Activated effector memory CD4-positive, alpha-beta T cell treated with anti-CD3 and anti-CD28 coated beads, Interleukin-2, amount 50 U/mL, for 16 hours (primary cell): Measurements from ENCODE around the gene PLPP1.
"Not testable (repeated sequence)": the region's sequence is repeated elsewhere in the genome, so short reads cannot be mapped to it uniquely, and the experiment has no call there.

Experiments
- DNase-seq: peaks from one replicate; pipeline ENCODE4 v3.0.0-alpha.2; 2020

The PLPP1 gene

GRCh38 chr5:55541056-55541635 is 6.4 kb upstream of the PLPP1 start:
- no peak for DNase-seq

DNA sequence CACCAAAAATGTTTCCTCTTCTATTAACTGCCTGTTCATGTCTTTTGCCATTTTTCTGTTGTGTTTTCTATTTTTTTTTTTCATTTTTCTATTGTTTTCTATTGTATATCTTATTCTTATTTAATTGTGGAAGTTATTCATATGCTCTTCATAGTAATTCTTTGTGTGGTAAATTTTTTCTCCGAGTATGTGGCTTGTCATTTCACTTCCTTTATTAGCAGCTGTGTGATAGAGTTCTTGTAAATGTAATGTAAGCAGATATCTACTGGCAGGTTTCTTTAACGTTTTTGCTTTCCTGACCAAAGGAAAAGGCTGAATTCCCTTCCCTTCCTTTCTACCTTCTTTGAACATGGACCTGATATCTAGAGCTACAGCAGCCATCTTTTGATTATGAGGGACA is 5.8 kb upstream of the PLPP1 start:
- no peak for DNase-seq

DNA sequence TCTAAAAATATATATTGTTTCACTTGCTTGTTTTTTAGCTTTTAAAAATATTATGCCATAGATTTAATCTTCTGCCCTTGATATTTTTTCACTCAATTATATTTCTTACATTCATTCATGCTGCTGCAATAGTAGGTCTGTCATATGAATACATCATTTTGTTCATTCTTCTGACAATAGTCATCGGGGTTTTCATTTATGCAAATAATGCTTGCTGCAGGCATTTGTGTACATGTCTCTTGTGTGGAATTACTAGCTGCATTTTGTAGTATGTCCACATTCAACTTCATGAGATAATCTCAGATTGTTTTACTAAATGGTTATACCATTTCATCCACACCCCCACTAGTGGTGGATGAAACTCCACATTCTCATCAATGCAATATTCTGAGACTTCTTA is 5.3 kb upstream of the PLPP1 start:
- no peak for DNase-seq

- DNase-seq, result no peak
These were observed 3.9 kb upstream of the PLPP1 start for GRCh38 chr5:55538661-55539060.

DNA sequence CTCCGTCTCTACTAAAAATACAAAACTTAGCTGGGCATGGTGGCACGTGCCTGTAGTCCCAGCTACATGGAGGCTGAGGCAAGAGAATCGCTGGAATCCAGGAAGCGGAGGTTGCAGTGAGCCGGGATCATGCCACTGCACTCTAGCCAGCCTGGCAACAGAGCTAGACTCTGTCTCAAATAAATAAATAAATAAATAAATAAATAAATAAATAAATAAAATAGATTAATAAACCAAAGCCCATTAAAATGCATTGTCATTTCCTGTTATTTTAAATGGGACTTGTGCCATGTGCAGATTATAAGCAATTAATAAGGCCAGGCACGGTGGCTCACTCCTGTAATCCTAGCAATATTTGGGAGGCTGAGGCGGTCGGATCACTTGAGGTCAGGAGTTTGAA is 2.6 kb upstream of the PLPP1 start:
- DNase-seq, result not testable (repeated sequence)

- DNase-seq, result no peak
These were observed 588 bp upstream of the PLPP1 start for GRCh38 chr5:55535199-55535905.

DNA sequence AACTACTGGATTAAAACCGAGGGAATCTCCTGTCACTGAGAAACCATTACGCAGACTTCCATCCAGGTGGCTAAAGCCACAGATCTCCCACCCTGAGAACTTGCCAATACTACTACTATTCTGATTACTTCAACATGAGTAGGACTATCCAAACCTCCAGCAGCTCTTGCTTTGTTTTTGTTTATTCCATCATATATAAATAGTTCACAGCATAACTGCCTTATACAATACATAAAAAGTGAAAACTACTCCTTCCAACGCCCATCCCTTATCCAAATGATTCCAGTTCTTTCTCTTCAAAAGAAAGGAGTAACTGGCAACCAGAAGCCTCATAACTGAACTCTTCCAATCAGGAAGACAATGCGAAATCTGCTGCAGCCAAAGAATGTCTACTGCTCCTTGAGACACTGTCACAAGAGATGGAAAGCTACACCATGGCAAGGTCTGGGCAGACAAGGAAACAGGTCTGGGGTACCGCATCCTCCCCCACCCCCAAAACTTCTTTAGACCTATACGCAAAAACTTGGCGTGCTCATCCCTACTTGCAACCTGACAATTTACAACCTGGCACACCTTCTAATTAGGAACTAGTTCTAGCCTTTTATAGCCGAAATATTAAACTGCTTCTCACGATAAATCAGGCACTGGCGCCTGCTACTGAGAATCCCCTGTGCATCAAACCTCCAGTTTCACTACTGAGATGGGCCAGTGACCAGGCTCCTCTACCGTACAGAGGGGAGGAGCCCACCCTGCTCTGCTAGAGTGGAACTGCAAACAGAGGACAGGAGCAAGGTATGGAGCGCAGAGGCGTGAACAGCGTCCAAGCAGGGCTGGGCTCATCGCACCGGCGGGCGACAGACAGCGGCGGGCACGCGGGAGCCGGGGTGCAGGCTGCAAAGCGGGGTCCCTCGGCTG is 986 bp downstream of the PLPP1 start:
- DNase-seq, result no peak

DNA sequence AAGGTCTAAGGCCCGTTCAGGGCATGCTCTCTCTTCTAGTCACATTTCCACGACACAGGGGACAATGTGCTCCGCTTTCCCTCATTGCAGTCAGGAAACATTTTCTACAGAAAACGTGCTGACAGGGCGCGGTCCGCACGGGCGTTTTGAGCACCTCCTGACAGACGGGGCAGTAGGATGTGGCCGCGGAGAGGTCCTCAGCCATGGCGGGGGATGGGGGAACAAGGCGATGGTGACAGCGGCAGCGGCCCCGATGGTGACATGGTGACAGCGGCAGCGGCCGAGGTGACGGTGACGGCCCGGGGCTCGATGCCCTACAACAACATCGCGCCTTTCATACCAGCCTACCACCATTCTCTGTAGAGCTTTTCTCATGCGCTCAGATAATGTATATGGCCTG is 4.1 kb downstream of the PLPP1 start:
- DNase-seq, result no peak

GRCh38 chr5:55524816-55525215 is 9.9 kb downstream of the PLPP1 start:
- DNase-seq, result no peak

DNA sequence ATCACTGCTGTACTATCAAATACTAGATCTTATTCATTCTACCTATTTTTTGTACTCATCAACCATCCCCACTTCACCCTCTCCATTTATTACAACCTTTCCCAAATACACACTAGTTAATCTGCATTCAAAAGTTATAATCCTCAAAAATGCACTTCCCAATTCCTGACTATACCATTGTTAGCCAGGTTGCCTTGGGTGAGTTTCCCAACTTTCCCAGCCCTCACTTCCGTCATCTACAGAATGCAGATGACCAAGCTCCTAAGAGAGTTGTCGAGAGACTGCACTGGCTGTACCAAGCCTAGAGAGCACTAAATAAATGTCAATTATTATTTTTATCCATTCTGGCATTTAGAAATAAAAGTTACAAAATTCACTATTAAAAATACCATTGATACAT is 11.5 kb downstream of the PLPP1 start:
- no peak for DNase-seq

DNA sequence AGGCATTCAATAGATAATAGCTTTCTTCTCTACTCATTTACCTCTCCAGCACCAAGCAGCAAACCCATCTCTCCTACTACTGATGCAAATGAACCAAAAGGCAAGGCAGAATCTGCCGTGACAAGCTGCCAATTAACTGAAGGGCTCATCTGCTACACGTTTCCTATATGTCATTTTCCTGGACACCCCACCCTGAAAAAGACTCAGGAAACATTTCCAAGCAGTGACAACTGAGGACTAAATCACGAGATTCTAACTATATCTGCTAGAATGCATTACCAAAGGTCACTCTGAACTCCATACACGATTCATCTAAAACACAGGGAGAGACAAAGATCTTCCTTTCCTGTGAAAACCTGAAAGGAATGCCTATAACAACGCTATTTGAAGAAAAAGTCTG is 12.9 kb downstream of the PLPP1 start:
- no peak for DNase-seq

DNA sequence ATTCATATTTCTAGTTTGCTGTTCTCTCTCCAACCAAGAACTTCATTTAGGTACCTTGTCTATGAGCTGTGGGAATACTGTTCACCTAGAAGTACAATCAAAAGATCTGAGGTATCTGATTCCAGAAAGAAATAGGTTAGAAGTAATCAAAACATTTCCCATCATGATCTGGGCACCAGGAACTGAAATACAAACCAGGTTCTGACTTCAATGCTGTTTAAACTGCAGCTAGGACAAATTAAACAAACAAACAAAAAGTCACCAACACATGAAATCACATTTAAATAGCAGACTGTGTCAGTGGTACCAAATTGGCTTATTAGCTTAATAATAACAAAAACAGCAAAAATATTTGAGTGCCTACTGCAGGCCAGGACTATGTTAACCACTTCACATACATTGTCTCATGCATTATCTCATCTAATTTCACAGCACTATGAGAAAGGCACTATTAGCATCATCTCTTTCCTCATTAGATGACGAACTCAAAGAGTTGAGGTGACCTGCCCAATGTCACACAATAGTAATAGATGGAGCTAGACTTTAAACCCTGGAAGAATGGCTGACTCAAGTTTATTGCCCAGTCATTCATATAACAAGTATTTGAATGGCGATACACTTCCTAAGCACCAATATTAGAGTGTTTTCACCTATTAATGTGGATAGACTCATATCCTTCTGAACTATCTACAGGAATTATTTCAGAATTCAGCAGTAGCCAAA is 14.5 kb downstream of the PLPP1 start:
- no peak for DNase-seq

- no peak for DNase-seq
These were observed 15.9 kb downstream of the PLPP1 start for GRCh38 chr5:55518831-55519390.

DNA sequence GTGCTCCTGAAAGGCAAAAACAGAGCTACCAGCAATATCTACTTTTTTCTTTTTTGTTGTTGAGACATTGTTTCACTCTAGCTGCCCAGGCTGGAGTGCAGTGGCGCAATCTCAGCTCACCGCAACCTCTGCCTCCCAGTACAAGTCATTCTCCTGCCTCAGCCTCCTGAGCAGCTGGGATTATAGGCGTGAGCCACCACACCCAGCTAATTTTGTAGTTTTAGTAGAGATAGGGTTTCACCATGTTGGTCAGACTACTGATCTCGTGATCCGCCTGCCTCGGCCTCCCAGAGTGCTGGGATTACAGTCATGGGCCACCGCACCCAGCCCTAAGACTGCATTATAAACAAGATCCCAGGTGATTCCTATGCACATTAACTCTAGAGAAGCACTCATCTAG is 17.0 kb downstream of the PLPP1 start:
- no peak for DNase-seq

- DNase-seq, result no peak
These were observed 23.8 kb downstream of the PLPP1 start for GRCh38 chr5:55511010-55511409.

- DNase-seq, result no peak
These were observed 24.3 kb downstream of the PLPP1 start for GRCh38 chr5:55510523-55510880.

DNA sequence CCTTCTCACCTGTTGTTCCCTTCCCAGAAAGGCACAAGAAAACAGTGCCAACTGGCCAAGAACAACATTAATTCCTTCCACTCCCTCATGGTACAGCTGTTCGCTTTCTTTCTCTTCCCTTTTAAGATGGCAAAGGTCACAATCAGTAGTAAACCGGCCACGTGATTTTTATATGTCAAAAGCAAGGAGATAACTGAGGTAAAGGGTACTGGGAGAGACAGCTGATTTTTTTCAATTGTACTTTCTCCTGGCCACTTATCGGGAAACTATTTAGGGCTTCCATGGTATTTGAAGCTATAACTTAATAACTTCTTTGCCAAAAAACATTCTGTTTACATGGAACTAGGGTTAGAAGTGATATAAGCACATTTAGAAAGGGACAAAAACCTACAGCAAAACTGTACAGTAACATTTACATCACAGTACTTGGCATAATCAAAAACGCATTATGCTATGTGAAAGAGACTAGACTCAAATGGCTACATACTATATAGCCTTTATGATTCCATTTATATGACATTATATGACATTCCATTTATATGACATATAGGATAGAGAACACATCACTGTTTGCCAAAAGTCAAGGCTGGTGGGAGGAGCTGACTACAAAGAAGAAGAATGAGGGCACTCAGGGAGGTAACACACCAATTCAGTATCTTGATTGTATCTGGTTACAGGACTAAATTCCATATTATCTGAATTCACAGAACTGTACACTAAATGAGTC is 24.8 kb downstream of the PLPP1 start:
- DNase-seq, result no peak

- no peak for DNase-seq
These were observed 25.7 kb downstream of the PLPP1 start for GRCh38 chr5:55509097-55509496.

DNA sequence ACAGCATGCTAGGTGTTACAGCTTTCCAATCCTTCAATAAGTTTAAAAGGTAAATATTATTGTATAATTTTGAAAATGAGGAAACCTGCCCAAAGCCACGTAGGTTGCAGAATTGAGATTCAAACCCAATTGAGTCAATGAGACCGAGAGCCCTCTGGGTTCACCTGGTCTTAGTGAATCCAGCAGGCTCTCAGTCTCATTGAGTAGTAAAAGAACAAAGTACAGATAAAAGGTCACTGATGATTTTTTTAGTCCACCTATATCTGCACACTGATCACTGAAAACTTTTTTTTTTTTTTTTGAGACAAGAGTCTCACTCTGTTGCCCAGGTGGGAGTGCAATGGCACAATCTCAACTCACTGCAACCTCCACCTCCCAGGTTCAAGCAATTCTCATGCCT is 27.2 kb downstream of the PLPP1 start:
- DNase-seq, result no peak

- DNase-seq, result not testable (repeated sequence)
These were observed 29.1 kb downstream of the PLPP1 start for GRCh38 chr5:55505711-55506110.

- DNase-seq, result not testable (repeated sequence)
These were observed 30.8 kb downstream of the PLPP1 start for GRCh38 chr5:55503917-55504316.

DNA sequence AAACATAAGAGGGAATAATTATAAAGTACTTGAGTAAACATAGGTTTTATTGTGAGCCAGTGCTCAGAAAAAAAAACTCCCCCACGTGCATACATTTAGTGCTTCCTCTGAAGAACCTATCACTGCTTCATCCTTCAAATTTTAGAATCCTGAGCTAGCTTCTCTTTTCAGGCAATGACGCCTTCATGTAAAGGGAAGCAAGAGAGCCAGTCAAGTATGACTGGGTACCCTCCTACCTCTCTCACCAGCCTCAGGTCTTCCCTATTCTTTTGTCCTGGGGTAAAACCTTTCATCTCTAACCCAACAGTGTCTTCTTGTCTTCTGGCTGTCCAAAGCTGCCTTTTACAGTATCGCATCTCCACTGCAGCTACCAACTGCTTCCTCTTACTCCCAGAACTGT is 32.0 kb downstream of the PLPP1 start:
- no peak for DNase-seq
